ENCODE measurements around the gene ALDH1L1. TPM values are rescaled to one million over a fixed set of nuclear protein-coding genes. Genes with fewer than 3 reads are reported as not detected.

ALDH1L1 gene
- total RNA-seq, 1 donor from 2014 or later, result 11.1 TPM

GRCh38 chr3:126104742-126105605 is 75.4 kb downstream of the ALDH1L1 start:
- no peak for DNase-seq (ENCODE audit: low read depth)
- H3K4me3 ChIP-seq (ENCODE audit: low read depth, low read length), result no peak overlapping the region
- TF ChIP-seq CTCF (IDR thresholded peaks at IDR 0.05; ENCODE audit: insufficient read depth, low read length, severe bottlenecking), result no peak
- no peaks in the 10 kb centered on the region for H3K36me3 ChIP-seq (ENCODE audit: control insufficient read depth, insufficient read depth, low read length)
- no peaks in the 10 kb centered on the region for H3K27me3 ChIP-seq (ENCODE audit: control insufficient read depth, insufficient read depth, low read length)
- no peak for FAIRE-seq

- no peak for TF ChIP-seq CTCF (IDR thresholded peaks at IDR 0.05; ENCODE audit: insufficient read depth, low read length, severe bottlenecking)
- Histone ChIP-seq H3K36me3 (ENCODE audit: control insufficient read depth, insufficient read depth, low read length) (no peaks in the 10 kb centered on the region), H3K4me3 (ENCODE audit: low read depth, low read length) (no peak overlapping the region), H3K27me3 (ENCODE audit: control insufficient read depth, insufficient read depth, low read length) (no peaks in the 10 kb centered on the region)
- DNase-seq (ENCODE audit: low read depth) (no peak), FAIRE-seq (no peak)
Measured at GRCh38 chr3:126104028-126104635, 76.3 kb downstream of the ALDH1L1 start.

GRCh38 chr3:126103121-126104027 is 77.0 kb downstream of the ALDH1L1 start:
- TF ChIP-seq CTCF (IDR thresholded peaks at IDR 0.05; ENCODE audit: insufficient read depth, low read length, severe bottlenecking), result peak; percentile 7
- Histone ChIP-seq H3K4me3 (ENCODE audit: low read depth, low read length) (no peak overlapping the region), H3K36me3 (ENCODE audit: control insufficient read depth, insufficient read depth, low read length) (no peaks in the 10 kb centered on the region), H3K27me3 (ENCODE audit: control insufficient read depth, insufficient read depth, low read length) (no peaks in the 10 kb centered on the region)
- FAIRE-seq, result no peak
- no peak for DNase-seq (ENCODE audit: low read depth)

- no peak for FAIRE-seq
- DNase-seq (ENCODE audit: low read depth), result no peak
- Histone ChIP-seq H3K4me3 (ENCODE audit: low read depth, low read length) (no peak overlapping the region), H3K27me3 (ENCODE audit: control insufficient read depth, insufficient read depth, low read length) (no peaks in the 10 kb centered on the region), H3K36me3 (ENCODE audit: control insufficient read depth, insufficient read depth, low read length) (no peaks in the 10 kb centered on the region)
- TF ChIP-seq CTCF (IDR thresholded peaks at IDR 0.05; ENCODE audit: insufficient read depth, low read length, severe bottlenecking), result no peak
Measured at GRCh38 chr3:126102530-126102951, 77.8 kb downstream of the ALDH1L1 start.

- no peak overlapping the region for H3K4me3 ChIP-seq (ENCODE audit: low read depth, low read length)
- DNase-seq (ENCODE audit: low read depth), result no peak
- no peak for TF ChIP-seq CTCF (IDR thresholded peaks at IDR 0.05; ENCODE audit: insufficient read depth, low read length, severe bottlenecking)
Measured at GRCh38 chr3:126102011-126102410, 78.4 kb downstream of the ALDH1L1 start.

More at GRCh38 chr3:126102011-126102410, 78.4 kb downstream of the ALDH1L1 start:
- Histone ChIP-seq H3K27me3 (ENCODE audit: control insufficient read depth, insufficient read depth, low read length) (no peaks in the 10 kb centered on the region), H3K36me3 (ENCODE audit: control insufficient read depth, insufficient read depth, low read length) (no peaks in the 10 kb centered on the region)
- no peak for FAIRE-seq
